Measurements from ENCODE around the gene RFLNA.

DNA sequence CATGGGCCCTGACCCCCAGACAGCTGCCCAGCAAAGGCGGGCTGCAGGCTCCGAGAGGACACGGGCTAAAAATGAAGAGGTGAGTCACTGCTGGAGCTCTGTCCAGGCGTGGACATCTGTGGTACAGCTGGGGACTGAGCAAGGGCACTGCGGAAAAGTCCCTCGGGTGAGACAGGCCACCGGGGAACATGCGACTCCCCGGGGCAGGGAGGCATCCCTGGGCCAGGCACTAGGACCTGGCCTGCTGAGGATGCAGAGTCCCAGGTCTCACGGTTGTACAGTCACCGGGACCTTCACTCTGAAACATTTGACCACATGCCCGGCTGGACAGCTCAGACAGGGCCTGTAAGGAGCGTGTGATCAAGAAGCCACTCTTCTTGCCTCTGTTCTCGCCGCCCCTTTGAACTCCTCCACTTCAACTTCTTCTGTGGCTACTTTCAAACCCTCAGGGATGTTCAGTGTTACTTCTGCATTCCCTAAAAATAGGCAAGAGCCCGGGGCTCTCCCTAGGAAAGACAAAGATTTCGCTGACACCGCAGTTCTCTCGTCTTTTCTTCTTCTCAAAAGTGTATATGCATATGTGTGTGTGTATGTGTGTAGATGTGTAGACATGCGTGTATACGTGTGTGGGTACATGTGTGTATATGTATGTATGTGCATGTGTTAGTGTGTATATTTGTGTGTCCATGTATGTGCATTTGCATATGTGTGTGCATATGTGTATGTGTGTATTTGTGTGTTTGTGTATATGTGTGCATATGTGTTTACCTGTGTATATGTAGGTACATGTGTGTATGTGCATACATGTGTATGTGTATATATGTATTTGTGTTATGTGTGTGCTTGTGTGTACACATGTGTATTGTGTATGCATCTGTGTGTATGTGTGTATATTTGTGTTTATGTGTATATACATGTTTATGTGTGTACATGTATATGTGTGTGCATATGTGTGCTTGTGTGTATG is 5.0 kb upstream of the RFLNA start:
- TF ChIP-seq, protein P1, sequence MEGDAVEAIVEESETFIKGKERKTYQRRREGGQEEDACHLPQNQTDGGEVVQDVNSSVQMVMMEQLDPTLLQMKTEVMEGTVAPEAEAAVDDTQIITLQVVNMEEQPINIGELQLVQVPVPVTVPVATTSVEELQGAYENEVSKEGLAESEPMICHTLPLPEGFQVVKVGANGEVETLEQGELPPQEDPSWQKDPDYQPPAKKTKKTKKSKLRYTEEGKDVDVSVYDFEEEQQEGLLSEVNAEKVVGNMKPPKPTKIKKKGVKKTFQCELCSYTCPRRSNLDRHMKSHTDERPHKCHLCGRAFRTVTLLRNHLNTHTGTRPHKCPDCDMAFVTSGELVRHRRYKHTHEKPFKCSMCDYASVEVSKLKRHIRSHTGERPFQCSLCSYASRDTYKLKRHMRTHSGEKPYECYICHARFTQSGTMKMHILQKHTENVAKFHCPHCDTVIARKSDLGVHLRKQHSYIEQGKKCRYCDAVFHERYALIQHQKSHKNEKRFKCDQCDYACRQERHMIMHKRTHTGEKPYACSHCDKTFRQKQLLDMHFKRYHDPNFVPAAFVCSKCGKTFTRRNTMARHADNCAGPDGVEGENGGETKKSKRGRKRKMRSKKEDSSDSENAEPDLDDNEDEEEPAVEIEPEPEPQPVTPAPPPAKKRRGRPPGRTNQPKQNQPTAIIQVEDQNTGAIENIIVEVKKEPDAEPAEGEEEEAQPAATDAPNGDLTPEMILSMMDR (conservative IDR thresholded peaks at IDR 0.05; ENCODE audit: low read depth, low read length) = no peak
- TF ChIP-seq POLR2A (IDR thresholded peaks at IDR 0.05; ENCODE audit: low read depth, low read length) (no peak), RAD21 (IDR thresholded peaks at IDR 0.05; ENCODE audit: low read length) (no peak), BHLHE40 (IDR thresholded peaks at IDR 0.05; ENCODE audit: low read depth, low read length) (no peak), MAFK (IDR thresholded peaks at IDR 0.05; ENCODE audit: low read depth, low read length) (peak; percentile 92), FOS (IDR thresholded peaks at IDR 0.05; ENCODE audit: low read depth, low read length) (peak; percentile 29; the same call in 1 of the 2 replicates), NFE2L2 (IDR thresholded peaks at IDR 0.05; ENCODE audit: low read depth, low read length) (no peak), MXI1 (IDR thresholded peaks at IDR 0.05; ENCODE audit: borderline replicate concordance, low read depth, low read length) (no peak), SMC3 (IDR thresholded peaks at IDR 0.05; ENCODE audit: low read depth, low read length) (no peak), RFX5 (IDR thresholded peaks at IDR 0.05; ENCODE audit: low read depth, low read length) (no peak), MAZ (IDR thresholded peaks at IDR 0.05; ENCODE audit: borderline replicate concordance, low read depth, low read length) (no peak), RCOR1 (IDR thresholded peaks at IDR 0.05; ENCODE audit: insufficient replicate concordance, low read length) (no peak)
- TF ChIP-seq, protein P2, sequence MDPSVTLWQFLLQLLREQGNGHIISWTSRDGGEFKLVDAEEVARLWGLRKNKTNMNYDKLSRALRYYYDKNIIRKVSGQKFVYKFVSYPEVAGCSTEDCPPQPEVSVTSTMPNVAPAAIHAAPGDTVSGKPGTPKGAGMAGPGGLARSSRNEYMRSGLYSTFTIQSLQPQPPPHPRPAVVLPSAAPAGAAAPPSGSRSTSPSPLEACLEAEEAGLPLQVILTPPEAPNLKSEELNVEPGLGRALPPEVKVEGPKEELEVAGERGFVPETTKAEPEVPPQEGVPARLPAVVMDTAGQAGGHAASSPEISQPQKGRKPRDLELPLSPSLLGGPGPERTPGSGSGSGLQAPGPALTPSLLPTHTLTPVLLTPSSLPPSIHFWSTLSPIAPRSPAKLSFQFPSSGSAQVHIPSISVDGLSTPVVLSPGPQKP (IDR thresholded peaks at IDR 0.05; ENCODE audit: borderline replicate concordance, low read depth, low read length) = no peak

Data from IMR-90 (cell line).